PC-9 (cell line): ENCODE measurements around the gene MTHFSD. TPM values are rescaled to one million over a fixed set of nuclear protein-coding genes. Genes with fewer than 3 reads are reported as not detected.

ENCODE experiments used
- BruUV-seq: library from RNA; stranded (reverse); fragments of 400-500 nt; replicated peaks from 2 replicates; lab custom pipeline; 2021; lab: Mats Ljungman, UMichigan
- CTCF ChIA-PET: fragments of 300-600 bp; sonication (Branson Sonifier 250); formaldehyde crosslinking; loops from one replicate; lab custom pipeline; 2022; ENCODE audit warnings: antibody characterized with exemption; lab: Charles Lee
- POLR2A ChIA-PET: fragments of 300-600 bp; sonication (Branson Sonifier 250); formaldehyde crosslinking; loops from one replicate; lab custom pipeline; 2022; ENCODE audit warnings: antibody characterized with exemption; ENCODE audit not compliant: unreplicated experiment; lab: Charles Lee
- DNase-seq, 2 experiments: peaks; one replicate each; pipeline versions ENCODE4 v3.0.0 to v3.0.0-alpha.2; 2015 to 2022; ENCODE audit warnings: mixed read lengths in 1 of 2
- H2AFZ ChIP-seq: fragments of 200-600 bp; sonication (generic); 2 replicates; pipeline ENCODE4 v1.8.1; 2017; ENCODE audit warnings: antibody characterized with exemption
- H3F3A ChIP-seq: fragments of 200-600 bp; sonication (generic); 2 replicates; pipeline ENCODE4 v1.8.1; 2017; ENCODE audit warnings: antibody characterized with exemption, mild to moderate bottlenecking, low read depth; ENCODE audit not compliant: insufficient read depth
- H3K27ac ChIP-seq: fragments of 200-600 bp; sonication (generic); 2 replicates; pipeline ENCODE4 v1.6.1; 2016; ENCODE audit warnings: mixed run types
- H3K27me3 ChIP-seq: fragments of 200-600 bp; sonication (generic); 2 replicates; pipeline ENCODE4 v1.6.1; 2016; ENCODE audit warnings: low read depth, mixed run types; ENCODE audit not compliant: insufficient read depth
- H3K36me3 ChIP-seq: fragments of 200-600 bp; sonication (generic); 2 replicates; pipeline ENCODE4 v1.6.1; 2016; ENCODE audit warnings: low read depth, mixed run types
- H3K4me1 ChIP-seq: fragments of 200-600 bp; sonication (generic); replicated peaks from 2 replicates; pipeline ENCODE4 v1.6.1; 2016; ENCODE audit warnings: mixed run types; ENCODE audit not compliant: insufficient read depth
- H3K4me2 ChIP-seq: fragments of 200-600 bp; sonication (generic); 2 replicates; pipeline ENCODE4 v1.6.1; 2017; ENCODE audit warnings: mixed run types
- H3K4me3 ChIP-seq: fragments of 200-600 bp; sonication (generic); 2 replicates; pipeline ENCODE4 v1.6.1; 2016; ENCODE audit warnings: mixed run types
- H3K79me2 ChIP-seq: fragments of 200-600 bp; sonication (generic); 2 replicates; pipeline ENCODE4 v1.6.1; 2017; ENCODE audit warnings: low read depth, mixed run types
- H3K9me2 ChIP-seq: fragments of 200-600 bp; sonication (generic); 2 replicates; pipeline ENCODE4 v1.8.1; 2017; ENCODE audit warnings: mild to moderate bottlenecking; ENCODE audit not compliant: insufficient read depth
- H3K9me3 ChIP-seq: fragments of 200-600 bp; sonication (generic); 2 replicates; pipeline ENCODE4 v1.8.1; 2016; ENCODE audit warnings: low read depth; ENCODE audit not compliant: insufficient read depth
- H4K20me1 ChIP-seq: fragments of 200-600 bp; sonication (generic); 2 replicates; pipeline ENCODE4 v1.8.1; 2017; ENCODE audit not compliant: insufficient read depth
- CTCF ChIP-seq: fragments of 200-600 bp; sonication (generic); conservative IDR thresholded peaks from 2 replicates; pipeline ENCODE4 v1.6.1; 2017; ENCODE audit warnings: mixed run types, antibody characterized with exemption, mild to moderate bottlenecking, moderate library complexity
- EZH2 ChIP-seq: fragments of 200-600 bp; sonication (generic); IDR thresholded peaks from 2 replicates; pipeline ENCODE4 v1.8.0; 2017; ENCODE audit warnings: antibody characterized with exemption, low read depth
- intact Hi-C: fragments of 100-400 bp; cut with micrococcal nuclease; formaldehyde crosslinking; loops from one replicate; pipeline ENCODE4 v1.10.0; 2022; ENCODE audit not compliant: unreplicated experiment
- total RNA-seq: library from RNA; stranded (reverse); gene quantifications from 2 replicates; pipeline ENCODE4 v1.2.3, GENCODE V29; 2021

The MTHFSD gene
- total RNA-seq, 1 experiment from 2014 or later: 25.7 TPM

- DNase-seq: no peak
- ChIA-PET POLR2A (no interaction called here), CTCF (no interaction called here)
- H3F3A ChIP-seq: no peaks in the 10 kb centered on the region
- no peaks in the 10 kb centered on the region for H3K9me3 ChIP-seq
- H3K9me2 ChIP-seq: no peaks in the 10 kb centered on the region
- BruUV-seq: no TSS peak
- H3K79me2 ChIP-seq: no peaks in the 10 kb centered on the region
- H3K4me1 ChIP-seq: no peaks in the 10 kb centered on the region
- intact Hi-C loops: no loop called here
- no peak overlapping the region for H3K4me2 ChIP-seq
- H4K20me1 ChIP-seq: no peaks in the 10 kb centered on the region
- H3K27ac ChIP-seq: no peak overlapping the region
- no peaks in the 10 kb centered on the region for H3K36me3 ChIP-seq
- no peak overlapping the region for H3K4me3 ChIP-seq
- no peaks in the 10 kb centered on the region for H3K27me3 ChIP-seq
- TF ChIP-seq CTCF (no peak), EZH2 (no peak)
- H2AFZ ChIP-seq: no peak overlapping the region
Measured at GRCh38 chr16:86533076-86533475, 22.0 kb downstream of the MTHFSD start.

GRCh38 chr16:86532526-86532815 lies 22.6 kb downstream of the MTHFSD start:
- intact Hi-C loops: no loop called here
- no peaks in the 10 kb centered on the region for H3F3A ChIP-seq
- H3K27me3 ChIP-seq: no peaks in the 10 kb centered on the region
- no peak for DNase-seq
- TF ChIP-seq EZH2: no peak
- TF ChIP-seq CTCF: no peak
- ChIA-PET POLR2A (no interaction called here), CTCF (no interaction called here)
- H3K79me2 ChIP-seq: no peaks in the 10 kb centered on the region
- no peak overlapping the region for H3K27ac ChIP-seq
- no peaks in the 10 kb centered on the region for H3K9me2 ChIP-seq
- no peaks in the 10 kb centered on the region for H3K36me3 ChIP-seq
- H3K9me3 ChIP-seq: no peaks in the 10 kb centered on the region
- H3K4me2 ChIP-seq: no peak overlapping the region
- H4K20me1 ChIP-seq: no peaks in the 10 kb centered on the region
- no TSS peak for BruUV-seq
- H2AFZ ChIP-seq: no peak overlapping the region
- no peak overlapping the region for H3K4me3 ChIP-seq
- H3K4me1 ChIP-seq: no peaks in the 10 kb centered on the region

GRCh38 chr16:86531641-86532525 lies 23.2 kb downstream of the MTHFSD start:
- H3K36me3 ChIP-seq: no peaks in the 10 kb centered on the region
- BruUV-seq: no TSS peak
- H3K4me2 ChIP-seq: no peak overlapping the region
- H3K27me3 ChIP-seq: no peaks in the 10 kb centered on the region
- H3K9me3 ChIP-seq: no peaks in the 10 kb centered on the region
- intact Hi-C loops: no loop called here
- H3K4me3 ChIP-seq: no peak overlapping the region
- no peaks in the 10 kb centered on the region for H4K20me1 ChIP-seq
- no peak for DNase-seq
- no peak overlapping the region for H2AFZ ChIP-seq
- no peaks in the 10 kb centered on the region for H3K4me1 ChIP-seq
- H3K9me2 ChIP-seq: no peaks in the 10 kb centered on the region
- H3K27ac ChIP-seq: no peak overlapping the region
- ChIA-PET CTCF (no interaction called here), POLR2A (no interaction called here)
- no peaks in the 10 kb centered on the region for H3F3A ChIP-seq
- no peaks in the 10 kb centered on the region for H3K79me2 ChIP-seq
- TF ChIP-seq CTCF (no peak), EZH2 (no peak)
